Peyer's patch (tissue), 4 donors: ENCODE measurements around the gene ADTRP. TPM values are rescaled to one million over a fixed set of nuclear protein-coding genes. Genes with fewer than 3 reads are reported as not detected.

Source experiments
- DNase-seq, 3 donors: peaks; one replicate each; pipeline ENCODE4 v3.0.0-alpha.2; 2017 to 2019
- H3K27ac ChIP-seq, 4 donors: fragments of 200-600 bp; sonication (generic); one replicate each; pipeline ENCODE4 v1.5.1; 2016 to 2019
- H3K27me3 ChIP-seq, 2 donors: fragments of 200-600 bp; sonication (generic); one replicate each; pipeline ENCODE4 v1.5.1; 2019
- H3K36me3 ChIP-seq, 3 donors: fragments of 200-600 bp; sonication (generic); one replicate each; pipeline ENCODE4 v1.5.1; 2016 to 2019
- H3K4me1 ChIP-seq, 4 donors: fragments of 200-600 bp; sonication (generic); one replicate each; pipeline ENCODE4 v1.5.1; 2016 to 2019
- H3K4me3 ChIP-seq, 4 donors: fragments of 200-600 bp; sonication (generic); 1 replicate in 3 of 4; 2 replicates in 1 of 4; pipeline ENCODE4 v1.5.1; 2016 to 2019; ENCODE audit warnings: mild to moderate bottlenecking in 1 of 4
- H3K9me3 ChIP-seq, 4 donors: fragments of 200-600 bp; sonication (generic); one replicate each; pipeline ENCODE4 v1.5.1; 2016 to 2019; ENCODE audit warnings: mild to moderate bottlenecking in 1 of 4
- POLR2A ChIP-seq, 2 donors: fragments of 450-650 bp; IDR thresholded peaks; one replicate each; pipeline ENCODE4 v1.5.1; 2017; ENCODE audit warnings: antibody characterized with exemption in 2 of 2, mild to moderate bottlenecking in 2 of 2, moderate library complexity in 2 of 2
- total RNA-seq, 4 donors: library from RNA; depleted of rRNA; stranded (reverse); fragments of >200 nt; gene quantifications; one replicate each; pipeline ENCODE4 v1.1.0, GENCODE V29; 2016
- TF ChIP-seq, protein P1 (sequence below), 6 experiments: fragments of 450-650 bp in 4 of 6; fragments of 200-600 bp in 2 of 6; sonication (generic) in 1 of 6; IDR thresholded peaks; one replicate each; pipeline ENCODE4 v1.5.1; 2017 to 2019; ENCODE audit warnings: antibody characterized with exemption in 6 of 6, mild to moderate bottlenecking in 3 of 6, moderate library complexity in 1 of 6

The ADTRP gene
- total RNA-seq, 4 donors from 2014 or later: 33.8 to 187 (median 133) TPM

DNA sequence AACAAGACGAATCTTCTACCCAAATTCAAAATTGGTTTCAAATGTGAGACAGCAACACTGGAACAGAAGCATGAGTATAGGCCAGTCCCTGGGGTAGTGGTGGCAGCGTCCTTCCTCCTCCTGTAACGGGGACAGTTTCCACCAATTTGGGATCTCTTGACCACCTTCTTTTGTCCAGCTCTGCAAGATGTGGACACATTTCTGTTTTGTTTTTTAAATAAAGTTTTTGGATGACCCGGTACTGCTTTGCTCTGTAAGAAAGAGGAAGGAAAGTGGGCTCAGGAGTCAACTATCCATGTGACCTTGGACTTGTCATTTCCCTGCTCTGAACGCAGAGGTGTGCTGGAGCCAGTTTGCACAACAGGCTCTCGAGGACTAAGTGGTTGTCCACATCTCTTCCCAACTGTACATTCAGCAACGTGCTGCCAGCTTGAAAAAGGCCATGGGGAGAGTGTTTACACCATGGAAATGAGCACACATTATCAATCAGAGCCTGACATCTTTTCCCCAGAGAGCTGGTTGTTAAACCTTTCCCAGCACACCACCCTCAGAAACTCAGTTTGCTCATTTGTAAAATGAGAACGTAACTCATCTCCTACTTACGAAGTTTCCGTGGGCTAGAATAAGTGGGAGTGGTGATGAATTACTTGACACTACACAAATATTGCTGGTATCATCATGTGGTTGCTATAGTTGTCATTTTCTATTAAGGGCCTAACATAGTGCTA is 66.5 kb downstream of the ADTRP start:
- Histone ChIP-seq H3K27ac (peak overlapping the region in 1 of 4 donors; percentile 47), H3K27me3 (no peaks in the 10 kb centered on the region), H3K4me3 (no peak overlapping the region), H3K36me3 (no peaks in the 10 kb centered on the region), H3K9me3 (no peaks in the 10 kb centered on the region), H3K4me1 (peaks cover 0 to 5% (median 0%) of the 10 kb centered on the region in 4 donors)
- TF ChIP-seq POLR2A (IDR thresholded peaks at IDR 0.05): no peak
- TF ChIP-seq, protein P1, sequence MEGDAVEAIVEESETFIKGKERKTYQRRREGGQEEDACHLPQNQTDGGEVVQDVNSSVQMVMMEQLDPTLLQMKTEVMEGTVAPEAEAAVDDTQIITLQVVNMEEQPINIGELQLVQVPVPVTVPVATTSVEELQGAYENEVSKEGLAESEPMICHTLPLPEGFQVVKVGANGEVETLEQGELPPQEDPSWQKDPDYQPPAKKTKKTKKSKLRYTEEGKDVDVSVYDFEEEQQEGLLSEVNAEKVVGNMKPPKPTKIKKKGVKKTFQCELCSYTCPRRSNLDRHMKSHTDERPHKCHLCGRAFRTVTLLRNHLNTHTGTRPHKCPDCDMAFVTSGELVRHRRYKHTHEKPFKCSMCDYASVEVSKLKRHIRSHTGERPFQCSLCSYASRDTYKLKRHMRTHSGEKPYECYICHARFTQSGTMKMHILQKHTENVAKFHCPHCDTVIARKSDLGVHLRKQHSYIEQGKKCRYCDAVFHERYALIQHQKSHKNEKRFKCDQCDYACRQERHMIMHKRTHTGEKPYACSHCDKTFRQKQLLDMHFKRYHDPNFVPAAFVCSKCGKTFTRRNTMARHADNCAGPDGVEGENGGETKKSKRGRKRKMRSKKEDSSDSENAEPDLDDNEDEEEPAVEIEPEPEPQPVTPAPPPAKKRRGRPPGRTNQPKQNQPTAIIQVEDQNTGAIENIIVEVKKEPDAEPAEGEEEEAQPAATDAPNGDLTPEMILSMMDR (IDR thresholded peaks at IDR 0.05): no peak
- DNase-seq: no peak

DNA sequence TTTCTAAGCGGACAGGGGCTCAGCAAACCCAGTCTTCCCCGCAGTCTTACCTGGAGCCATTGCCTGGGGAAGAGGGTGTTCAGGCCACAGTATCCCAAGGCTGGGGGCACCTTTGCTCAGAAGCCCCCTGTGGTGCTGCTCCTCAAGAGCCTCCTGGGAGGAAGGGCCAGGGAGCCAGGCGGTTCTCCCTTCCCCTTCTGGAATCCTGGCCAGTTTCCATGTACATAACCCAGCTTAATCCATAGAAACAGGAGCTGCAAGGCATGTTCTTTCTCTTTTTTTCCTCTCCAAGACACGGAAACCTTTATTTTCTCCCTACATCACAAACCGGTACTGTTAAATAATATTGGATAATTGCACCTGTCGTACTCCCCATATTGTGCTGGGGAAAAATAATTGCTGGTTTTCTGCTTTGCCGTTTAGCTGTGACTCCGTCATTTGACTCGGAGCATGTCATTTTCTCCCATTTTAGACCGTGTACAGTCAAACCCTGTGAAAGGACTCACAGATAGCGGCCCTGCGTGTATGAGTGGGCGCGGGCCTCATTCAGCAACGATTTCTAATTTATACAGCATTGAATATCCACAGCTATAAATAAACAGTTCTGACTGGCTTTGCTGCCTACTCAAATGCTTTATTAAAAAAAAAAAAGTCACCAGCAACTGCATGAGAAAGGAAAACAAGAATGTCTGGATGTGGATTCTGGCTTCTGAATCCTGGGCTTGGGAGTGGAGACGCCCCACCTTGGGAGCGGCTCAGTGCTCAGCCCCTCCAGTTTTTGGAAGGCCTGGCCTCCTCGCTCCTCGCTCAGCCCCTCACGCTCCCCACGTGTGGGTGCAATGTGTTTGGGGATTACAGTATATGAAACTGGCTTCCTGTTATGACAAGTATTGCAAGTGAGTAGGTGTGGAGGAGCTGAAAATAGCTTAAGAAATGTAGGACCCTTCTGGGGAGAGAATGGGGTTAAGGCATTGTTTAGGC is 67.3 kb downstream of the ADTRP start:
- TF ChIP-seq, protein P1 (IDR thresholded peaks at IDR 0.05): no peak
- no peak for TF ChIP-seq POLR2A (IDR thresholded peaks at IDR 0.05)
- peak overlapping the region in 1 of 4 donors; percentile 47 for H3K27ac ChIP-seq
- no peak overlapping the region for H3K4me3 ChIP-seq
- peaks cover 0 to 5% (median 0%) of the 10 kb centered on the region in 4 donors for H3K4me1 ChIP-seq
- no peaks in the 10 kb centered on the region for H3K27me3 ChIP-seq
- no peaks in the 10 kb centered on the region for H3K9me3 ChIP-seq
- H3K36me3 ChIP-seq: no peaks in the 10 kb centered on the region
- no peak for DNase-seq

DNA sequence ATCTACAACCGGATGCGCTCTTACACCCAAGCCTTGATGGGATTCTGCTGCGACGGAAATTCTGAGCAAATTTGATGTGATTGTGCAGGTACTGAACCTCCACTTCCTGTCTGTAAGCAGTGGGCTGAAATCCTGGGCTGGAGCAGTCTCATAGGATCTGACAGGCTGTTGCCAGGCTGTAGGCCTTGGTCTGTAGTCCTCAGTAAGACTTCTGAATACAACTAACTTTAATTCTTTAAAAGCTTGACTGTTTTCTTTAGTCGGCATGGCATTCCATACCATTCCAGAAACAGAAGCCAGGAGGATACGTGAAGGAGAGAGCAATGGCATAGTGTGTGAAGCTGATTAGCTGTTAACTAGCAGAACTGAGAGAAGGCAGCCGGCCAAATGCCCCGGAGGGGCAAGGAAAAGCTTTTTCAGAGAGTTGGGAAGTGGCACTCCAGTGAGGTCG is 68.3 kb downstream of the ADTRP start:
- TF ChIP-seq POLR2A (IDR thresholded peaks at IDR 0.05): no peak
- TF ChIP-seq, protein P1 (IDR thresholded peaks at IDR 0.05): no peak
- Histone ChIP-seq H3K4me1 (peaks cover 0 to 5% (median 0%) of the 10 kb centered on the region in 4 donors), H3K27ac (peak overlapping the region in 1 of 4 donors; percentile 47)

DNA sequence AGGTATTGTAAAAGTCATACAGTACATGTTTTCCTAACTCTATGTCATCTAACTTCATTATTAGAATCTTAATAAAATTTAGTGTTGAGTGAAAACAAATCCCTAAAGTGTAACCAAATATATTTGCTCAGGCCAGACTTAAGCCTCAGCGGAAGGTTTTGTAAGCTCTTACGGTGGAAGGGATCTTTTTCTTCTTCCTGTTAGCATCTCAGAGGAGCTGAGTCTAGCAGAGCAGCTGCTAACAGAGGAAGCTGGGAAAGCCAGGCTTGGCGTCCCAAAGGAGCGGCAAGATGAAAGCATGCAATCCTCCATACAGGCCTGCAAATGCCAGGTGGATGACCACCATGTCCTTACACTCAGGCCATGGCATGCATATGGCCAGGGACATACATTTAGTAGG is 72.4 kb downstream of the ADTRP start:
- no peak for TF ChIP-seq POLR2A (IDR thresholded peaks at IDR 0.05)
- TF ChIP-seq, protein P1 (IDR thresholded peaks at IDR 0.05): no peak
- Histone ChIP-seq H3K4me1 (peaks cover 0 to 10% (median 3%) of the 10 kb centered on the region in 4 donors), H3K27me3 (no peaks in the 10 kb centered on the region), H3K9me3 (no peaks in the 10 kb centered on the region), H3K36me3 (no peaks in the 10 kb centered on the region), H3K4me3 (no peak overlapping the region), H3K27ac (no peak overlapping the region)
- DNase-seq: no peak

More for the DNA sequence above, 68.3 kb downstream of the ADTRP start:
- Histone ChIP-seq H3K9me3 (no peaks in the 10 kb centered on the region), H3K4me3 (no peak overlapping the region), H3K27me3 (no peaks in the 10 kb centered on the region), H3K36me3 (no peaks in the 10 kb centered on the region)
- peak in 1 of 3 donors; percentile 43 for DNase-seq

DNA sequence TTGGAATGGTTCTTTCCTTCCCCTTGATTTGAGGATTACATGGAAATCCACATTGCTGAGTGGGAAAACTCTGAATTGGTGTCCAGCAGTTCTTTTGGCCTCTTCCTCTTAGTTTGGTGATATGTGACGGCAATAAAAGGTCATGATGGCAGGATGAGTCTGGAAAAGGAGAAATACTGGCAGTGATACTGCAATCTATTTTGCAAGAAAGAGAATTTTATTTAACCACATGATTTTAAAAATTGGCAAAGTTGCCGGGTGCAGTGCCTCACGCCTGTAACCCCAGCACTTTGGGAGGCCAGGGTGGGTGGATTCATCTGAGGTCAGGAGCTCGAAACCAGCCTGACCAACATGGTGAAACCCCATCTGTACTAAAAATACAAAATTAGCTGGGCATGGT is 73.1 kb downstream of the ADTRP start:
- TF ChIP-seq POLR2A (IDR thresholded peaks at IDR 0.05): no peak
- TF ChIP-seq, protein P1 (IDR thresholded peaks at IDR 0.05): no peak
- Histone ChIP-seq H3K4me1 (peaks cover 0 to 10% (median 3%) of the 10 kb centered on the region in 4 donors), H3K27me3 (no peaks in the 10 kb centered on the region), H3K4me3 (no peak overlapping the region), H3K36me3 (no peaks in the 10 kb centered on the region), H3K9me3 (no peaks in the 10 kb centered on the region), H3K27ac (no peak overlapping the region)
- no peak for DNase-seq
